ENCODE results near the gene GDF15. TPM values are rescaled to one million over a fixed set of nuclear protein-coding genes. Genes with fewer than 3 reads are reported as not detected.
"Not testable (repeated sequence)": the region's sequence is repeated elsewhere in the genome, so short reads cannot be mapped to it uniquely, and the experiment has no call there.

GDF15 gene, protein sequence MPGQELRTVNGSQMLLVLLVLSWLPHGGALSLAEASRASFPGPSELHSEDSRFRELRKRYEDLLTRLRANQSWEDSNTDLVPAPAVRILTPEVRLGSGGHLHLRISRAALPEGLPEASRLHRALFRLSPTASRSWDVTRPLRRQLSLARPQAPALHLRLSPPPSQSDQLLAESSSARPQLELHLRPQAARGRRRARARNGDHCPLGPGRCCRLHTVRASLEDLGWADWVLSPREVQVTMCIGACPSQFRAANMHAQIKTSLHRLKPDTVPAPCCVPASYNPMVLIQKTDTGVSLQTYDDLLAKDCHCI
- 429 and 528 TPM in 2 replicates for total RNA-seq

DNA sequence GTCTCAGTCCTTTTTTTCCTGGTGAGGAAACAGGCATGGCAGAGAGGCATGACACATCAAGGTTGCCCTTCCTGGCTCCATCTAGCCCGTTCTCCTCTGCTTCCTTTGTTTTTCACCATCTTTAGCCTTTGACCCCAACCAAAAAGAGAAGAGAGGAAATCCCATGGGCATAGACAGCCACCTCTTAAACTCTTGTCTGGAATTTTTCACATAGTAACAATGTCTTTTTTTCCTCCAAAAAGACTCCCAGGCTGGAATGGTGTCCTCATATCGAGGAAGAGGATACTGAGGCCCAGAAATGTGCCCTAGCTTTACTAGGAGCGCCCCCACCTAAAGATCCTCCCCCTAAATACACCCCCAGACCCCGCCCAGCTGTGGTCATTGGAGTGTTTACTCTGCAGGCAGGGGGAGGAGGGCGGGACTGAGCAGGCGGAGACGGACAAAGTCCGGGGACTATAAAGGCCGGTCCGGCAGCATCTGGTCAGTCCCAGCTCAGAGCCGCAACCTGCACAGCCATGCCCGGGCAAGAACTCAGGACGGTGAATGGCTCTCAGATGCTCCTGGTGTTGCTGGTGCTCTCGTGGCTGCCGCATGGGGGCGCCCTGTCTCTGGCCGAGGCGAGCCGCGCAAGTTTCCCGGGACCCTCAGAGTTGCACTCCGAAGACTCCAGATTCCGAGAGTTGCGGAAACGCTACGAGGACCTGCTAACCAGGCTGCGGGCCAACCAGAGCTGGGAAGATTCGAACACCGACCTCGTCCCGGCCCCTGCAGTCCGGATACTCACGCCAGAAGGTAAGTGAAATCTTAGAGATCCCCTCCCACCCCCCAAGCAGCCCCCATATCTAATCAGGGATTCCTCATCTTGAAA lies at the start of gene GDF15:
Gene GDF15 (plus strand): TSS at position 484 of the 868 bp plus-strand sequence. CDS start 32 bp downstream, at position 516.
- DNase-seq (ENCODE audit: extremely low read depth, low read depth, low spot score): no peak

DNA sequence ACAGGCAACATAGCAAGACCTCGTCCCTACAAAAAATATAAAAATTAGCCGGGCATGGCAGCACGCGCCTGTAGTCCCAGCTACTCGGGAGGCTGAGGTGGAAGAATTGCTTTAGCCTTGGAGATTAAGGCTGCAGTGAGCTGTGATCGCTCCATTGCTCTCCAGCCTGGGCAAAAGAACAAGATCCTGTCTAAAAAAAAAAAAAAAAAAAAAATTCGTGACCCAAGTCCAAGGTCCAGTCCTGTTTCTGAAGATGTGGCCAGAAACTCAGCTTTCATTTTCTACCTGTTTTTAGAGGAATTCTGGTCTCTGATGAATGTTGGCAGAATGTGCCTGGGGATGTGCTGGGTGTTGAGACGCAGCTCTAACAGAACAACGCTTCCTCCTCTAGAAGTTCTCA lies 47.4 kb upstream of the GDF15 start:
- no peak for DNase-seq (ENCODE audit: extremely low read depth, low read depth, low spot score)

DNA sequence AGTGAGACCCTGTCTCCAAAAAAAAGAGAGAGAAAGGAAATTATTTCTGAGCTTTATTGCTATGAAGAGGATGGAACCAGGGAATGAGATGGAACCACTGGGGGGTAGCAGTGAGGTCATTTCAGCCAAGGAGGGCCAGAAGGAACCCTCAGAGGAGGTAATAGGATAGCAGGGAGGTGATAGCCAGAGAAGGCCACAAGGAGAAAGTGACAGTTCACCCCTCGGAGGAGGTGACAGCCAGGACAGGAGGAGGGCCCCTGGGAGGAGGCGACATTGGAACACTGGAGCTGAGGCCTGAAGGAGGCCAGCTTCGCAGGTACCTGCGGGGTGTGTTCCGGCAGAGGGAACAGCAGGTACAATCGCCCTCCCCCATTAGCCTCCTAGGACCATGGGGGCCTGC lies 46.2 kb upstream of the GDF15 start:
- no peak for DNase-seq (ENCODE audit: extremely low read depth, low read depth, low spot score)

DNA sequence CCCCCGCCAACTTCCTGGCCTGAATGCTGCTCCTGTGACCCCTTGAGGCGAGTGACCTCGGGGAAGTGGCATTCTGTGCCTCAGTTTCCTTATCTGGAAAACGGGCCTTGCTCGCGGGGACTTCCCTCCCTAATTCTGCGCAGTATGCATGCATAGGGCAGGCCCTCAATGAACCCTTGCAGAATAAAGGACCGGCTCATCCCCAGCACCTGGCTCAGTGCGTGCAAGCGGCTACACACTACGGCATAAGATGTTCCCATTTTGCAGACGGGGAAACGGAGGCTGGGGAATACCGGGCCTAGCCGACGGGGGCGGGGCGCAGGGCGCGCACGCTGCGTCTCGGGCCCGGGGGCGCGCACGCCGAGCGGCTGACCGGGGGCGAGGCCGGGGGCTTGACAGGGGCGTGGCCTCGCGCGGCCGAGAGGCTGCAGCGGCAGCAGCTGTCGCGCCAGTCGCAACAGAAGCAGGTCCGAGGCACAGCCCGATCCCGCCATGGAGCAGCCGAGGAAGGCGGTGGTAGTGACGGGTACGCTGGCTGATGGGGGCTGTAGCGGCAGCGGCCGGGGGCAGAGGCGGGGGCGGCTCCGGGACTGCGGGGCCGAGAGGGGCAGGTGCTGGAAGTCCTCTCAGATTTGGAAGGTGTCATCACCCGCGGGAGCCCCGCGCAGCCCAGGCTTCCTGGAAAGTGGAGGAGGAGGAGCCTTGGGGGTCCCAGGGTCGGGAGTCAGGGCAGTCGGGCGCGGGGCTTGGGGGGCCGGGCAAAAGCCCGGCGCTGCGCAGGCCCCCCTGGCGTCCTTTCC lies 45.6 kb upstream of the GDF15 start, which contains the start of gene PGPEP1:
Gene PGPEP1 (plus strand): TSS at position 409 of the 800 bp plus-strand sequence. CDS start 84 bp downstream, at position 493.
- DNase-seq (ENCODE audit: extremely low read depth, low read depth, low spot score): no peak

DNA sequence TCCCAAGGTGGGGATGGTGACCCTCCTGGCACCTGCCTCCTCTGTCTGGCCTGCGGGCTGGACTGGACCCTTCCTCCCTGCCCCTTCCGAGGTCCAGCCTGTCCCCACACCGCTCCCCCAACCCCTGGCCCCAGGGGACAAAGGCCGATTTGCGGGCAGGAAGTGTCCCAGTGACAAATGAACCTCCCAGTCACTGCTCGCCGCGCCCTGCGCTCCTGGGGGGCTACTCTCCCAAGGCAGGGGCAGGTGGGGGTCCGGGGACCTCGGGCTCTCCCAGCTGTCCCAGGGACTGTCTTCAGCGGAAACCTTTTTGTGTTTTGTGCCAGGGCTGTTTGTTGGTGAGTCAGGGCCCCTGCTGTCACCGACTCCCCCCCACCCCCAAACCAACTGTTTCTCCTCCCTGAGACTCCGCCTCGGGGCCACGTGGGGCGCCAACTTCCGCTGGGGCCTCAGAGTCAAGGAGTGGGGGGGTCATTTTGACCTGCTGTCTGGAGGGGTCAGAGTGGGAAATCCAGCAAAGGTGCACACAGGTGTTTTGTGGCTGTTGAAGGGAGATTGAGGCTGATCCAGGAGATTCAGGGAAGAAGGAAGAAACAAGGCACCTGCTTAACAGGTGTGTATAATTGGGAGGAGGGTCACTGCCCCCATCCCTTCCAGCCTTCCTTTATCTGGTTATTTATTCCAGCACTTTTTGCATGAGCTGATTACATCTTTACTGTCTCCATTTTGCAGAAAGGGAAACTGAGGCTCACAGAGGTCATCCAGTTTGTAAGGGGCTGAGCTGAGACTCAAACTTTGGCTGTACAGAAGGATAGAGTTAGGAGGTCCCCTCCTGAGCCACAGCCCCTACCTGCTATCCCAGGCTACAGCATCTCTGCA lies 44.7 kb upstream of the GDF15 start:
- no peak for DNase-seq (ENCODE audit: extremely low read depth, low read depth, low spot score)

DNA sequence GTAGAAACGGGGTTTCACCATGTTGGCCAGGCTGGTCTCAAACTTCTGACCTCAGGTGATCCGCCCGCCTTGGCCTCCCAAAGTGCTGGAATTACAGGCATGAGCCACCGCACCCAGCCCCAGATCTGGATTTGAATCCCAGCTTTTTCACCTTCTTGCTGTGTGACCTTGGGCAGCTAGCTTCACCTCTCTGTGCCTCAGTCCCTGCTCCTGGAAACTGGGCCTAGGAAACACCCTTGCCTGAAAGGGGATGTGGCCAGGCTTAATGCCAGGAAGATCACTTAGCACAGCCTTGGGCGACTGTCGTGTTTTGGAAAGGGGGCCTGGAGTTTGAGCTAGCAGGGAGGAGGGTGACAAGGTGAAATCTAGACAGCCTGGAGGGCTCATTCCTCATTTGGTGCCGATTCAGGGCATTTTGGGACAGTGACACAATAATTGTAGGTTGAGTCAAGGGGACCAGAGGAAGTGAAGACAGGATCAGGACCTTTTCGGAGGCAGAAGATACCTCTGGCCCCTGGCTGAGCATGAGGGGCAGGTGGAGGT lies 43.8 kb upstream of the GDF15 start:
- DNase-seq (ENCODE audit: extremely low read depth, low read depth, low spot score): no peak

DNA sequence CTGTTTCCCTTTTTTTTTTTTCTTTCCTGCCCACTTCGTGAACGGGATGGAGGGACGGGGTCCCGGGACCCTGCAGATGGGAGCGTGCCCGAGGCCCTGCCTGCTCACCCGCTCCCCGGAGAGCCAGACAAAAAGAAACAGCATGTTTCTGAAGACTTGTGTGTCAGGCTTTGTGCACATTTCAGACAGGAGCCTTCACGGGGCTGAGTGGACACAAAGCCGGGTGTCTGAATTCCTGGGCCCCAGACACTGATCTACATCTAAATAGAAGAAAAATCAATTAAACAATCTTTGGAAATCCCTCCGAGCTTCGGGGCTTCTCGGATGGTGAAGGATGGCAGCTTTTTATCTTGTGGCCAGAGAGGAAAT lies 41.4 kb upstream of the GDF15 start:
- DNase-seq (ENCODE audit: extremely low read depth, low read depth, low spot score): no peak

DNA sequence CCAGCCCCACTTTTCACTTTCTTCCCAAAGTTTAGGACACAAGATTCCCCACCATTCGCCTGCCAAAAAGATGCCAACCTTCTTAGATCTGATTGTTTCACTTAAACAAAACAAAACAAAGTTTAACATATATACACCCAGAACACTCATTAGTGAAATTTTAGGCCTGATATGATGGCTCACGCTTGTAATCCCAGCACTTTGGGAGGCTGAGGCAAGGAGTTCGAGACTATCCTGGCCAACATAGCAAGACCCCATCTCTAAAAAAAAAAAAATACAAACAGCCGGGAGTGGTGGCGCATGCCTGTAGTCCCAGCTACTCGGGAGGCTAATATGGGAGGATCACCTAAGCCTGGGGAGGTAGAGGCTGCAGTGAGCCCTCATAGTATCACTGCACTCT lies 40.7 kb upstream of the GDF15 start:
- no peak for DNase-seq (ENCODE audit: extremely low read depth, low read depth, low spot score)

DNA sequence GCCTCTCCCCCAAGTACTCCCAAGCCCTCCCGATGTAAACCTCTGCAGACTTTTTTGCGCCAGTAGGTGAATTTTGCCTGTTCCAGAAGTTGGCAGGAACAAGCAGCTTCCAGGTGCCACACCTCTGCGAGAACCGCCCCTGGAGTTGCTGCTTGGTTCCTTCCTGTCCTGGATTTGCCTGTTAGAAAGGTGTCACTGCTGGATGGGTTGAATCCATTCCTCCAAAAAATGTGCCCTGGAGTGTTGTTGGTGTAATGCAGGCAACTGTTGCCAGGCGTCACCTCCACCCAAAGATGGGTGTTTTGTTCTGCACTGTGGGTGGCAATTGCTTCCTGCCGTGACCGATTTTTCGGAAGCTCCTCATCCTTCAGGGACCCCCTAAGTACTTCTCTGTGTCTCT lies 39.9 kb upstream of the GDF15 start:
- no peak for DNase-seq (ENCODE audit: extremely low read depth, low read depth, low spot score)

DNA sequence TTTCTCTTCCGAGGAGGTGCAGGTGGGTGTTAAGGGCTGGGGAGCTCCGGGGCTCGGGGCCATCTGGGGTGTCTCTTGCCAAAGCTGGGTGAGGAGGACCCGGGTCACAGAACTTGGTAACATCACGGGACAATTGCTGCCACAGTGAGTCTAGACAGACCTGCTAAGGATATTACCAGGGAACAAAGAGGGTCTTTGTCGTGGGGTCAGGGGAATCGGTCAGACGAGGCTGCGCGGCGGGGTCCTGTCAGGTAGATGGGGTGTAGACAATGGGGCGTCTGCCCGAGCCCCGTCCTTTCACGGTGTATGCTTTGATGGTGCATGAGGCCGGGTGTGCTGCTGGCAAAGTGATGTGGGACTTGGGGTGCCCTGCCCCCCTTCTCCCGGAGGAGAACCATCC lies 37.8 kb upstream of the GDF15 start:
- no peak for DNase-seq (ENCODE audit: extremely low read depth, low read depth, low spot score)

DNA sequence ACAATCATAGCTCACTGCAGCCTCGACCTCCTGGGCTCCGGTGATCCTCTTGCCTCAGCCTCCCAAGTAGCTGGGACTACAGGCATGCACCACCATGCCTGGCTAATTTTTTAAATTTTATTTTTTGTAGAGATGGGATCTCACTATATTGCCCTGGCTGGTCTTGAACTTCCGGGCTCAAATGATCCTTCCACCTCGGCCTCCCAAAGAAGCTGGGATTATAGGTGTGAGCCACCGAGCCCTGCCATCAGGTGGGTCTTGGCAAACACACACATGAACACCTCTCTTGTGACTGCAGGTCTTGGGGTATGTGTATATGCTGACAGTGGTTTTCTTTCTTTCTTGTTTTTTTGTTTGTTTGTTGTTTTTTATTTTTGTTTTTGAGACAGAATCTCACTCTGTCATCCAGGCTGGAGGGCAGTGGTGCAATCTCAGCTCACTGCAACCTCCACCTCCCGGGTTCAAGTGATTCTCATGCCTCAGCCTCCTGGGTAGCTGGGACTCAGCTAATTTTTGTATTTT lies 37.1 kb upstream of the GDF15 start:
- not testable (repeated sequence) for DNase-seq (ENCODE audit: extremely low read depth, low read depth, low spot score)

DNA sequence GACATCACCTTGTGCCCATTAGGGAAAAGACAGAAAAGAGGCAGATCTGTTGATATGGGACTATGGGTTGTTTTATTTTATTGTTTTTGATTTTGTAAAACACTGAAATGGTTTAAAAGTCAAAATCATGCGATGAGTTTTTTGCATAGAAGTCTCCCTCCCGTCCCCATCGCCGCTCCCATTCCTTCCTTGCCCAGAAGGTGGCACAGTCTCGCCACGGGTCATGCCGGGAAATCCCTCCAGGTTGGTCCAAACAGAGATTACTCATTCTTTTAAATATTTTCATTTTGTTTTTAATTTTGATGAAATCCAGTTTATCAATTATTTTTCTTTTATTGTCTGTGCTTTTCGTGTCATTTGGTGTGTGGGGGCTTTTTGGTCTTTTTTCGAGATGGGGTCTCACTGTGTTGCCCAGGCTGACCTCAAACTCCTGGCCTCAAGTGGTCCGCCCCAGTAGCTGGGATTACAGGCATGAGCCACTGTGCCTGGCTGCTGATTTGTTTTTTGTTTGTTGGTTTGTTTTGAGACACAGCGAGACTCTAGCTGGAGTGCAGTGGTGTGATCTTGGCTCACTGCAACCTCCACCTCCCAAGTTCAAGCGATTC lies 36.3 kb upstream of the GDF15 start:
- DNase-seq (ENCODE audit: extremely low read depth, low read depth, low spot score): no peak

DNA sequence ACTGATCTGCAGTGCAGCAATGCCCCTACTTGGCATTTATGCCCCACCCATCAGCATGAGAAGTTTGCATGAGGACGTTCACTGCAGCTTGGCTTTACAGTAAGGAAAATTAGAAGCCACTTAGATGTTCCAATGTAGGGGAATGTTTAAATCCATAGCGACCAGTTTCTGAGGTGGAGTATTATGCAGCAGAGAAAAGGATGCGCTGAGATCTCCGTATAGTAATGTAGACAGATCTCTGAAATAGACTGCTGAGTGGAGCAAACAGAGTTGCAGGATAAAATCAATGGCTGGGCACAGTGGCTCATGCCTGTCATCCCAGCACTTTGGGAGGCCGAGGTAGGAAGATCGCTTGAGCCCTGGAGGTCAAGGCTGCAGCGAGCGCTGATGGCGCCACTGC lies 35.5 kb upstream of the GDF15 start:
- DNase-seq (ENCODE audit: extremely low read depth, low read depth, low spot score): no peak

DNA sequence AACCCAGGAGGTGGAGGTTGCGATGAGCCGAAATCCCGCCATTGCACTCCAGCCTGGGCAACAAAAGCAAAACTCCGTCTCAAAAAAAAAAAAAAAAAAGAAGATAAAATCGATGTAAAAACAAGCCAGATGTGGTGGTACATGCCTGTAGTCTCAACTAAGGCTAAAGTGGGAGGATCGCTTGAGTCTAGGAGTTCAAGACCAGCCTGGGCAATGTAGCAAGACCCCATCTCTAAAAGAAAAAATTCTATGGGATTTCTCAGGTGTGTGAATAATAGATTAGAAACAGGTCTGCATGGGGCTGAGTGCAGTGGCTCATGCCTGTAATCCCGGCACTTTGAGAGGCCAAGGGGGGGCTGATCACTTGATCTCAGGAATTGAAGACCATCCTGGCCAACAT lies 34.4 kb upstream of the GDF15 start:
- DNase-seq (ENCODE audit: extremely low read depth, low read depth, low spot score): no peak

DNA sequence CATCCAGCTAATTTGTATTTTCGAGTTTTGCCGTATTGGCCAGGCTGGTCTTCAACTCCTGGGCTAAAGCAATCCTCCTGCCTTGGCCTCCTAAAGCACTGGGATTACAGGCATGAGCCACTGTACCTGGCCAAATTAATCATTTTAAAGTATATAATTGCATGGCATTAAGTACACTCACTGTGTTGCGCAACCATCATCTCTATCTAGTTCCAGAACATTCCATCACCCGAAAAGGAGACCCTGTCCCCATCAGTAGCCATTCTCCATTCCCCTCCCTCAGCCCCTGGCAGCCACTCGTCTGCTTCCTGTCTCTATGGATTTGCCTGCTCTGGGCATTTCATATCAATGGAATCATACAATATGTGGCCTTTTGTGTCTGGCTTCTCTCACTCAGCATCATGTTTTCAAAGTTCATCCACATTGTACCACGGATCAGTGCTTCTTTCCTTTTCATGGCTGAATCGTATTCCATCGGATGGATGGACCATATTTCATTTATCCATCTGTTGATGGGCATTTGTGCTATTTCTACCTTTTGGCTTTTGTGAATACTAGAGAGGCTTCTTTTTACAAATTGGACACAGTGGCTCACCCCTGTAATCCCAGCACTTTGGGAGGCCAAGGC lies 32.5 kb upstream of the GDF15 start:
- DNase-seq (ENCODE audit: extremely low read depth, low read depth, low spot score): no peak

DNA sequence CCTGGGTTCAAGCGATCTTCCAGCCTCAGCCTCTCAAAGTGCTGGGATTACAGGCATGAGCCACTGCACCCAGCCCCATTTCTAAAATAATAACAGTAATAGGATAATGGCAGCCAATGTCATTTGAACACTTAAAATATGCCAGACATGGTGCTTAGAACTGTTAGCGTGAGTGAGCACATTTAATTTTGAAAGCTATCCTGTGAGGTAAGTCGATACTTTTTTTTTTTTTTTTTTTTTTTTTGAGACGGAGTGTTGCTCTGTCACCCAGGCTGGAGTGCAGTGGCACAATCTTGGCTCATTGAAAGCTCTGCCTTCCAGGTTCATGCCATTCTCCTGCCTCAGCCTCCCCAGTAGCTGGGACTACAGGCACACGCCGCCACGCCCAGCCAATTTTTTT lies 31.2 kb upstream of the GDF15 start:
- not testable (repeated sequence) for DNase-seq (ENCODE audit: extremely low read depth, low read depth, low spot score)

DNA sequence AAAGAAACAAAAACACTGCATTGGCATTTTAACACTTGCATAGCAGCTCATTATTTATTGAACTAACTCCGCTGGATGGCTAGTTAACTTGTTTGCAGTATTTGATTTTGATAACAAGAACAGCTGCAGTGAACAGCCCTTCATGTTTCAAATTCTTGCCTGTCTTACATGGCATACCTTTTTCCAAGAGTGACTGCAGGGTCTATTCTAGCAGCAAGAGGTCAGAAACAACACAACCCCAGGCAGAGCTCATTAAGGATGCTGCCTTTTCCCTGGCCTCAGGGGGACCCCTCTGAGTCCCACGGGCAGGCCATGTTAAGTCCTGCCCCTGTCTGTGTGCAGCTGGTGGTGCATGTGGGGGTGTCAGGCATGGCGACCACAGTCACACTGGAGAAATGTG lies 28.9 kb upstream of the GDF15 start:
- no peak for DNase-seq (ENCODE audit: extremely low read depth, low read depth, low spot score)

DNA sequence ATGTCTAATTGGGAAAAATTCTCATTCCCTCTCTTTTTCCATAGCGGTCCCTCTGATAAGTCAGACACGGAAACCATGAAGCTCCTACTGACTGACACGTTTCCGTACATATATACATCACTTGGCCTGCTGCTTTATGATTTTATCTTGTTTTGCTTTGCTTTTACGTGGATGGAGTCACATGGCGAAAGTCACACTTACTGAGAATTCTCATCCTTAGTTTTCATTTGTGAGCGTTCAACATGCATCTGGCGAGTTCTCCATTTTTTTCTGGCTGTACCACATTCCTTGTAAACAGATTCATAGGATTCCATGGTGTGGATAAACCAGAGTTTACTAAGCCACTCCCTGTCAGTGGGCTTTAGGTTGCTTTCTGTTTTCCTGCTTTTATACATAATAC lies 24.3 kb upstream of the GDF15 start:
- no peak for DNase-seq (ENCODE audit: extremely low read depth, low read depth, low spot score)
